Measurements from ENCODE around the gene PVRIG.
"Not testable (repeated sequence)": the region's sequence is repeated elsewhere in the genome, so short reads cannot be mapped to it uniquely, and the experiment has no call there.

PVRIG gene

DNA sequence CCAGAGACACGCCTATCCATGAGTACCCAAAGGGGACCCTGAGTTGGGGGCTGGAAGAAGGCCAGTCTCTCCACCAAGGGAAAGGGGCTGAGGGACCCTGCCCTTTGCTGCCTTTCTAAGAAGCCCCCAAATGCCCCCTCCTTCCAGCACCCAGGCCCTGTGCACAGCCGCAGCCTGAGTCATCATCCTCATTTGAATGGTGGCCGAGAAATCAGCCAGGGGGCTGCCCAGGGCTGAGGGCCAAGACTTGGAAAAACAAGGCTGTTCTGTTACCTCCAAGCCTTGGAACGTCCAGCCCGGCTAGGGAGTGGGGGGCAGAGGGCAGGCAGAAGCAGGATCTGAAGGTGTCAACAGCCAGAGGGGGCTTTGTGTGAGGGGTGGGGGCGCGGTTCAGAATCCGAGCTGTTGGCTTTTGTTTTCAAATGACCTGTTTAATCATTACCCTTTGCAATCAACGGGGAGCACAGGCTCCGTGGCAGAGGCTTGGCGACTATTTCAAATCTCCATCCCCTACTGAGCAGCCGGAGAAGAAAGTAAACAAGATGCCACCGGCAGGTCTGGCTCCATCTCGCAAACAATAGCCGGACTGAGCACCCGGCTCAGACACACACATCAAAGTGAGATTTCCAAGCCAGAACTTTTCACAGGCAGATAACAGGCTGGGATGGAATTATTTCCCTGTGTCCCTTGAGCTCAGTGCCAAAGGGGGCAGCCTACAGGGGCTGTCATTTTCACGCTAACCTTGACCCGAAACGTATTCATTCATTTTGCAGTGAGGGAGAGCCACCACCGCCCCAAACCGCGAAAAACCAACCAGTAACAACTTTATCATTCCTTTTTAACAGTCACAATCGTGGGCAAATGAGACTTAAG lies 50.5 kb downstream of the PVRIG start:
- DNase-seq (ENCODE audit: low read depth in 3 of 3, low spot score in 1 of 3): not testable (repeated sequence)
